Suppressor macrophage treated with lipopolysaccharide for 1 hour (primary cell): ENCODE measurements around the gene PRM3.

ENCODE experiments used
- DNase-seq, 3 donors: peaks; one replicate each; pipeline ENCODE4 v3.0.0-alpha.2; 2020 to 2022

PRM3 gene

DNA sequence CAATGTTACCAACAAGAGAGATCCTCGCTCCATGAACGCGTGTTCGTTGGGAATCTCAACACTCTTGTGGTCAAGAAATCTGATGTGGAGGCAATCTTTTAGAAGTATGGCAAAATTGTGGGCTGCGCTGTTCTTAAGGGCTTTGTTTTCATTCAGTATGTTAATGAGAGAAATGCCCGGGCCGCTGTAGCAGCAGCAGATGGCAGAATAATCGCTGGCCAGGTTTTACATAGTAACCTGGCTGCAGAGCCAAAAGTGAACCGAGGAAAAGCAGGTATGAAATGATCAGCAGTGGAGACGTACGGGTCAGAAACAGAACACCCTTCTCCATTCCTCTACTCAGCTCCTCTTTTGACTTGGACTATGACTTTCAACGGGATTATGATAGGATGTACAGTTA, 30.8 kb downstream of the PRM3 start:
- DNase-seq, result no peak

DNA sequence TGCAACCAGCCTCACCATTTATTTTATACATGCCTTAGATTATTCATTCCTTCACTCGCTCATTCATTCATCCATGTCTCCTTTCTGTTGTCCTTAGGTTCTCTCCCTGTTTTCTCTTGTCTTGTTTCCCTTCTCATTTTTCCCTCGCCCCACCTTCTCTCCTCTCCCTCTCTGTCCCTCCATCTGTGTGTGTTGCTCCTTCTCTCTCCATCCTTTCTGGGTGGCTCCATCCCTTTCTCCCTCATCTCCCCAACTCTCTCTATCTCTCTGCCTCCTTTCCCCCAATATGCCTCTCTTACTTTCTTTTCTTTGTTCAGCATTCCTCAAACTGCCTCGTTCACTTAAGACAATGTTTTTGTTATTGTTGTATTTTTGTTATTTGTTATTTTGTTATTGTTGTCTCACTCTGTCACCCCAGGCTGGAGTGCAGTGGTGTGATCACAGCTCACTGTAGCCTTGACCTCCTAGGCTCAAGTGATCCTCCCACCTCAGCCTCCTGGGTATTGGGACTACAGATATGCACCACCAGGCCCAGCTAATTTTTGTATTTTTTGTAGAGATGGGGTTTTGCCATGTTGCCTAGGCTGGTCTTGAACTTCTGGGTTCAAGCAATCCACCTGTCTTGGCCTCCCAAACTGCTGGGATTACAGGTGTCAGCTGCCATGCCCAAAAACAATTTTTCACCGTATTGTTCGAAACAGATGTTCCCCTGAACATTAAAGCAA, 31.8 kb downstream of the PRM3 start:
- DNase-seq, result no peak

DNA sequence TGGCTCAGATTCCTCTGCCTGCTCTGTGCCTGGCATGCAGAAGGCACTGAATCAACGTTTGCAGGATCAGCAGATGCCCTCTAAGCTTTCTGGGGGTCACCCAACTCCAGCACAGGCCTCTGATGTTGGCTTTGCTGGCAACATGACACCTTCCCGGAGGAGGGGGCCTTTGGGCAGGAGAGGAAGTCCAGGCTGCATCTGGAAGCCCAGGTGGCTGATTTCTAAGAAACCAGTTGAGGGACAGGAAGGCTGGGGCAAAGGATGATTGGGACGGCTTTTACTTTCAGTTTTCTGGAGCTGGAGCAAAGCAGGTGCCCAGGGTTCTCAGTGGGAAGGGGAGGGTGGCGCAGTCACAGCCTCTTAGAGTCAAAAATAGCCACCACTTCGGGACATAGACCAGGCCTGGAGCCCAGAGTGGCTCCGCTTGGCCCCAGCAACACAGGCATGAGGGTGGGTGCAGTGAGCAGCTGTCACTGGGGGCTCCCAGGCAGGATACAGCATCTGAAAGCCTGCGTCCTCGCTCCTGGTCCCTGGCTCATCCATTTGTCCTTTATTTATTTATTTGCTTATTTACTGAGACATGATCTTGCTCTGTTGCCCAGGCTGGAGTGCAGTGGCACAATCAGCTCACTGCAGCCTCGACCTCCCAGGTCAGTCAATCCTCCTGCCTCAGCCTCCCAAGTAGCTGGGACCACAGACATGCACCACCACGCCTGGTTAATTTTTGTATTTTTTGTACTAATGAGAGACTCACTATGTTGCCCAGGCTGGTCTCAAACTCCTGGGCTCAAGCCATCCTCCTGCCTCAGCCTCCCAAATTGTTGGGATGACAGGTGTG, 32.6 kb downstream of the PRM3 start:
- no peak for DNase-seq

DNA sequence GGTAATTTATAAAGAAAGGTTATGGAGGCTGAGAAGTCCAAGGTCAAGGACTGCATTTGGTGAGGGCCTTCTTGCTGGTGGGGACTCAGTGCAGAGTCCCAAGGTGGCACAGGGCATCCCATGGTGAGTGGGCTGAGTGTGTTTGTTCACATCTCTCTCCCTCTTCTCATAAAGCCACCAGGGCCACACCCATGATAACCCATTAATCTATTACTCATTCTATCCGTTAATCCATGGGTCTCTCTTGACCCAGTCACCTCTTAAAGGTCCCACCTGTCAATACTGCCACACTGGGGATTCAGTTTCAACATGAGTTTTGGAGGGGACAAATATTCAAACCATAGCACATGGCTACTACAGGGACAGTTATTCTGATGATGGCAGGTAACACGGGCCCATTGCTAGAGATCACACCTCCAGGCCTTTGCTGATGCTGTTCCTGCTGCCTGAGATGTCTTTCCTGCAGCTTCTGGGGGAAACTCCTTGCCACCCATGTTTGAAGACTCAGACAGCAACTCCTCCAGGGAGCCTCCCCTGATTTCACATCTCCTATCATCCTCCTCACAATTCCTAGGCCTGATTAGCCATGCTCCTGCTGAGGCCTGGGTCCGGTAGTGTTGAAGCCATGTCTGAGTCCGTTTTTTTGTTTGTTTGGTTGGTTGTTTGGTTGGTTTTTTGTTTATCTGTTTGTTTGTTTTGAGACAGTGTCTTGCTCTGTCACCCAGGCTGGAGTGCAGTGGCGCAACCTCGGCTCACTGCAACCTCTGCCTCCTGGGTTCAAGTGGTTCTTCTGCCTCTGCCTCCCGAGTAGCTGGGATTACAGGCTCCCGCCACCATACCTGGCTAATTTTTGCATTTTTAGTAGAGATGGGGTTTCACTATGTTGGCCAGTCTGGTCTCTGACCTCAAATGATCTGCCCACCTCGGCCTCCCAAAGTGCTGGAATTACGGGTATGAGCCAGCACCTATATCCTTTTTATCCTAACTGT, 33.5 kb downstream of the PRM3 start:
- no peak for DNase-seq

DNA sequence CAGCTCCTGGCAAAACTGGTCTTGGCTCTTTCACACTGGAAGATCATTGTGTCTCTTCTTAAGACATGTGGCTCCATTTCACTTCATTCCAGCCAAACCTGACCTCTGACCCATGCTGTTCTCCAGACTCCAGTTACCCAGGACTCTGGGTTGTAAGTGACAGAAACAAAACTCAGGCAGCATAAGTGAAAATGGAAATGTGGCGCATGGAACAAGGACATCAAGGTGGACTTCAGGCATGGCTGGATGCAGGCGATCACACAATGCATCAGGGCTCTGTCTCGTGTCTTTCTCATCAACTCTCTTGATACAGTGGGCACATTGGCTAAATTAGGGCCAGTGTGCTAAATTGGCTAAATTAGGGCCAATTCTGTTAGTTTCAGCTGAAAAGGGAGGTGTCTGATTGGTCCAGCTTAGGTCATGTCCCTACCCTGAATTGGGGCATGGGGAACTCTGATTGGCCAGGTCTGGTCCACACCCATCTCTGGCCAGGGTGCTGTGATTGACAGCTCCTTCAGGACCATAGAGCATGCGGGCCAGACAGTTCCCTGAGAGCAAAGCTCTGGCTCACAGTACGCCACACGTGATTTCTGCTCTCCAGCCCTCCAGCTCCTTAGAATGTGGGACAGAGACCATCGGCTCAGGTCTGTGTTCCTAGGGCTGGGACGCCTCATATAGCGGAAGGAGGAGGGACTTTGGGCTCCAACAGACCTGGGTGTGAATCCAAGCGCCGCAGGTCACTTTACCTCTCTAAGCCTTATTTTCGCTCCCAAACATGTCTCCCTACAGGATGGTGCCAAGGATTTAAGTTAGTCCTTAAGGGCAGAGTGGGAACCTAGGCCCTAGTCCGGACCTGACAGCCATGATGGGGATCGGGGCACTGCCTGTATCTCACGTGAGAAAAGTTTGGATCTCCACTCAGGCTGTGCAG, 34.9 kb downstream of the PRM3 start:
- DNase-seq, result no peak

DNA sequence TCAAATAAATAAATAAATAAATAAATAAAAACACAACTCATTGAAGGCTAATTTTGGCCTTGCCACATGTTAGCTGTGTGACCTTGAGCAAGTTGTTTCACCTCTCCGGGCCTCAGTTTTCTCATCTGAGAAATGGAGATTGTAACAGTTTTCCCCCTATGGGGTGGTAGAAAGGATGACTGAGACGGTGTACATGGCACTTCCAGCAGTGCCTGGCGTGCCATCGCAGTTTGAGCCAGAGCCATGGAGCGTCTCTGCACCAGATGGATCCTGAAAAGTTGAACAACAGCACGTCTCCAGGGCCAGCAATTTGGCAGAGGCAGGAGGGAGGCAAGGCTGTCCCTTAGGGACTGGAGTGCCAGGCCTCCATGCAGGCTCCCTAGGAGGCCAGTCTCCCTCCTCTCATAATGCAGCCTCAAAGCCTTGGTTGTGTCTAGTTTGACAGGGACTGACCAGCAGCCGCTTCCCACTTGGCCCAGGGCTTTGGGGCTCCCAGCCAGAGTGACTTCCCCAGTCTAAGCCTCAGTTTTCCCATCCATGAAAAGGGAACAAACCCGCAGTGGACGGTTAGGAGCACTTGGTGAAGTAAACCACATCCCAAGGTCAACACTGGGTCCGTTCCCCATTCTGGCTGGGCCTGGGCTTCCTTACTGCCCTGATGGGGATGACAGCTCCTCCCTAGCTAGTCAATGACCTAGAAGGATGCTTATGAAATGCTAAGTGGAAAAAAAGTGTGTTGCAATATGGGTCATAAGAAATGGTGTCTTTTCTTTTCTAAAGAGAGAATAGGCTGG, 36.8 kb downstream of the PRM3 start:
- DNase-seq, result peak; percentile 83 to 87 (median 85)

- DNase-seq, result no peak
These were observed 37.8 kb downstream of the PRM3 start for GRCh38 chr16:11235703-11235991.

DNA sequence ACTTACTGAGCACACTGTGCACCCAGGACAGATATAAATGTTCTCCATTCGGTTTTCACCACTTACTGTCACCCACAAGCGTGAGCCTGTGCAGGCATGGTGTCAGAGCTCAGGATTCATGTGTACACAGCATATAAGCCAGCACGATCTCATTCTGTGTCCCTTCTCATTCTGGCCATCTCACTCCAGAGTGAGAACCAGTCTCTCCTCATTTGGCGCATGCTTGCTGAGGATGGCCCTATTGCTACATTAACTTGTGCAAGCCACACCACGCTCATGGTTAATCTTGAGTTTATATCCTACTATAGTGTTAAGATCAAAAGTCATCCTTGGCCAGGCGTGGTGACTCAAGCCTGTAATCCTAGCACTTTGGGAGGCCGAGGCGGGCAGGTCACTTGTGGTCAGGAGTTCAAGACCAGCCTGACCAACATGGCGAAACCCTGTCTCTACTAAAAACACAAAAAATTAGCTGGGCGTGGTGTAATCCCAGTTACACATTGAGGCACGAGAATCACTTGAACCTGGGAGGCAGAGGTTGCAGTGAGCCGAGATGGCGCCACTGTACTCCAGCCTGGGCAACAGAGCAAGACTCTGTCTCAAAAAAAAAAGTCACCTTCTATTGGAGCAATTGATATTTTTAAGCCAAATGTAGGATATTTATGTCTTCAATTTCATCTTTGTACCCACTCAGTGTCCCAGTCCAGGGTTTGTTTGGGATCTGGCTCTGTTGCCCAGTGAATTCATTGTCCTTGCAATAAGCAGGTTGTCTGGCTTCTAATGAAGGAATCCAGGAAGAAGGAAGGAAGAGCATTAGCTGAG, 38.3 kb downstream of the PRM3 start:
- no peak for DNase-seq

- peak in 2 of 3 donors; percentile 33 to 49 for DNase-seq
These were observed 39.6 kb downstream of the PRM3 start for GRCh38 chr16:11233727-11234376.

GRCh38 chr16:11232852-11233726, 40.3 kb downstream of the PRM3 start:
- DNase-seq, result peak; percentile 36 to 60 (median 49)

GRCh38 chr16:11232302-11232851, 41.1 kb downstream of the PRM3 start:
- no peak for DNase-seq

GRCh38 chr16:11231367-11231970, 42.0 kb downstream of the PRM3 start:
- no peak for DNase-seq

- no peak for DNase-seq
These were observed 43.5 kb downstream of the PRM3 start for GRCh38 chr16:11229906-11230305.

GRCh38 chr16:11229432-11229831, 44.0 kb downstream of the PRM3 start:
- no peak for DNase-seq

- DNase-seq, result no peak
These were observed 47.5 kb downstream of the PRM3 start for GRCh38 chr16:11225677-11226549.

- peak; percentile 58 to 77 (median 72) for DNase-seq
These were observed 48.3 kb downstream of the PRM3 start for GRCh38 chr16:11224894-11225676.
